Right lobe of liver (tissue), 6 donors: ENCODE data around the gene ELOVL6. TPM values are rescaled to one million over a fixed set of nuclear protein-coding genes. Genes with fewer than 3 reads are reported as not detected.

Experiments
- ATAC-seq, 4 donors: fragments of 200-7000 bp; cut with Tn5 transposase; one replicate each; pipeline ENCODE4 v1.9.1; 2020; ENCODE audit warnings: mild to moderate bottlenecking in 4 of 4, moderate library complexity in 4 of 4
- DNase-seq, 3 donors: peaks; one replicate each; pipeline ENCODE4 v3.0.0-alpha.2; 2020
- H3K27ac ChIP-seq, 3 donors: fragments of 200-600 bp; one replicate each; pipeline ENCODE4 v1.8.0; 2022
- H3K27me3 ChIP-seq, 2 donors: fragments of 200-600 bp; one replicate each; pipeline ENCODE4 v1.8.0; 2022
- H3K36me3 ChIP-seq, 4 donors: fragments of 200-600 bp; sonication (generic) in 1 of 4; one replicate each; pipeline versions ENCODE4 v1.5.1 to v1.8.0; 2017 to 2022; ENCODE audit warnings: control low read depth in 1 of 4
- H3K4me1 ChIP-seq, 4 donors: fragments of 200-600 bp; sonication (generic) in 1 of 4; one replicate each; pipeline versions ENCODE4 v1.5.1 to v1.8.0; 2017 to 2022; ENCODE audit warnings: control low read depth in 1 of 4
- H3K4me3 ChIP-seq, 3 donors: fragments of 200-600 bp; one replicate each; pipeline ENCODE4 v1.8.0; 2022
- H3K9me3 ChIP-seq, 4 donors: fragments of 200-600 bp; sonication (generic) in 1 of 4; one replicate each; pipeline versions ENCODE4 v1.5.1 to v1.8.0; 2017 to 2022; ENCODE audit warnings: control low read depth in 1 of 4
- POLR2A ChIP-seq: fragments of 450-650 bp; IDR thresholded peaks from one replicate; pipeline ENCODE4 v1.6.1; 2017; ENCODE audit warnings: antibody characterized with exemption, mild to moderate bottlenecking
- WGBS: methylation state at CpG from one replicate; pipeline ENCODE4 v1.1.6; 2018; ENCODE audit warnings: low coverage, low lambda C conversion rate; ENCODE audit not compliant: insufficient coverage; ENCODE audit errors: missing lambda C conversion rate; 5-methylcytosine and 5-hydroxymethylcytosine counted together
- intact Hi-C, 2 donors: fragments of 100-400 bp; cut with DNase I; formaldehyde crosslinking; loops; one replicate each; pipeline versions ENCODE4 v1.11.2 to v1.14.1; 2022
- total RNA-seq, 6 experiments: library from RNA; depleted of rRNA in 2 of 6; stranded (reverse); fragments of >200 nt in 2 of 6; fragmentation: NEBNext Ultra II Directional in 3 of 6; extraction: Animal tissue kit (Norgen Biotek cat#: 25700) in 3 of 6; gene quantifications; one replicate each; pipeline versions ENCODE4 v1.1.0 to v1.2.4, GENCODE V29; 2016 to 2023
- TF ChIP-seq, protein P1 (sequence below), 4 donors: fragments of 200-600 bp in 3 of 4; fragments of 450-650 bp in 1 of 4; IDR thresholded peaks; one replicate each; pipeline versions ENCODE4 v1.5.1 to v1.8.0; 2016 to 2022; ENCODE audit warnings: antibody characterized with exemption in 4 of 4, mild to moderate bottlenecking in 2 of 4
- donor health status: DM: no; HTN: yes; CAD: no.
- donor health status: DM: no; HTN: no; CAD: no.
- donor health status: DM: no; HTN: no; CAD: no.
- donor health status: DM: no; HTN: yes; CAD: no.
- donor health status: DM: no; HTN: yes; CAD: no.

The ELOVL6 gene
- total RNA-seq, 6 experiments from 2014 or later = 21.5 to 94.8 (median 31.2) TPM

DNA sequence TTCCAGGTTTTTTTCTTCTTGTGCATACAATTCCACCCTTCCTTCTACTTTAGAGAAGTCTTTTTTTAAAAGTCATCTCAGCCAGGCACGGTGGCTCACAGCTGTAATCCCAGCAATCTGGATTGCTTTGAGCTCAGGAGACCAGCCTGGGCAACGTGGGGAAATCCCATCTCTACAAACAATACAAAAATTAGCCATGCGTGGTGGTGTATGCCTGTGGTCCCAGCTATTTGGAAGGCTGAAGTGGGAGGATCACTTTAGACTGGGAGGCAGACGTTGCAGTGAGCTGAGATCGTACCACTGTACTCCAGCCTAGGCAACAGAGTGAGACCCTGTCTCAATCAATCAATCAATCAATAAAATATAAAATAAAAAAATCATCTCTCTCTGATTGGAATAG lies 14.8 kb downstream of the ELOVL6 start:
- WGBS = 54% methylated on average over 5 of the region's 5 CpGs
- Histone ChIP-seq H3K27ac (no peak overlapping the region), H3K4me3 (no peak overlapping the region), H3K36me3 (peaks cover 0 to 3% (median 0%) of the 10 kb centered on the region in 4 donors), H3K4me1 (peaks cover 0 to 19% (median 7%) of the 10 kb centered on the region in 4 donors), H3K27me3 (no peaks in the 10 kb centered on the region), H3K9me3 (no peaks in the 10 kb centered on the region)
- intact Hi-C loops = no loop called here
- TF ChIP-seq, protein P1, sequence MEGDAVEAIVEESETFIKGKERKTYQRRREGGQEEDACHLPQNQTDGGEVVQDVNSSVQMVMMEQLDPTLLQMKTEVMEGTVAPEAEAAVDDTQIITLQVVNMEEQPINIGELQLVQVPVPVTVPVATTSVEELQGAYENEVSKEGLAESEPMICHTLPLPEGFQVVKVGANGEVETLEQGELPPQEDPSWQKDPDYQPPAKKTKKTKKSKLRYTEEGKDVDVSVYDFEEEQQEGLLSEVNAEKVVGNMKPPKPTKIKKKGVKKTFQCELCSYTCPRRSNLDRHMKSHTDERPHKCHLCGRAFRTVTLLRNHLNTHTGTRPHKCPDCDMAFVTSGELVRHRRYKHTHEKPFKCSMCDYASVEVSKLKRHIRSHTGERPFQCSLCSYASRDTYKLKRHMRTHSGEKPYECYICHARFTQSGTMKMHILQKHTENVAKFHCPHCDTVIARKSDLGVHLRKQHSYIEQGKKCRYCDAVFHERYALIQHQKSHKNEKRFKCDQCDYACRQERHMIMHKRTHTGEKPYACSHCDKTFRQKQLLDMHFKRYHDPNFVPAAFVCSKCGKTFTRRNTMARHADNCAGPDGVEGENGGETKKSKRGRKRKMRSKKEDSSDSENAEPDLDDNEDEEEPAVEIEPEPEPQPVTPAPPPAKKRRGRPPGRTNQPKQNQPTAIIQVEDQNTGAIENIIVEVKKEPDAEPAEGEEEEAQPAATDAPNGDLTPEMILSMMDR (IDR thresholded peaks at IDR 0.05) = no peak
- TF ChIP-seq POLR2A = no peak
- DNase-seq = no peak
- peak in 2 of 4 donors; percentile 33 to 42 for ATAC-seq

DNA sequence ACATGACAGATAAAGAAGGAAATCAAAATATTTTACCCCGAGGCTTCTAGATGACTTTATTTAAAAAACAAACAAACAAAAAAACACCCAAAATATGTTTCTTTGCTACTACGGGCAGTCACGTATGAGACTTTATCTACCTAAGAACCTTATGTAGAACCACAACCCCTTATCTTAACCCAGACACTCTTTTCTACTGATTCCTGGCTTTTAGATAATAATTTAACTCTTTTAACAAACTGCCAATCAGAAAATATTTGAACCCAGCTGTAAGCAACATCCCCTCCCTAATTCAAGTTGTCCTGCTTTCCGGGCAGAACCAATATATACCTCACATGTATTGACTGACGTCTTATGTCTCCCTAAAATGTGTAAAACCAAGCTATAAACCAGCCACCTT lies 15.4 kb downstream of the ELOVL6 start:
- Histone ChIP-seq H3K9me3 (no peaks in the 10 kb centered on the region), H3K27ac (no peak overlapping the region), H3K36me3 (peaks cover 0 to 4% (median 0%) of the 10 kb centered on the region in 4 donors), H3K27me3 (no peaks in the 10 kb centered on the region), H3K4me1 (peaks cover 0 to 19% (median 7%) of the 10 kb centered on the region in 4 donors), H3K4me3 (no peak overlapping the region)
- no peak for ATAC-seq
- intact Hi-C loops = no loop called here
- no peak for TF ChIP-seq POLR2A
- TF ChIP-seq, protein P1 (IDR thresholded peaks at IDR 0.05) = no peak
- WGBS = 83% methylated on average over 5 of the region's 5 CpGs
- DNase-seq = no peak

DNA sequence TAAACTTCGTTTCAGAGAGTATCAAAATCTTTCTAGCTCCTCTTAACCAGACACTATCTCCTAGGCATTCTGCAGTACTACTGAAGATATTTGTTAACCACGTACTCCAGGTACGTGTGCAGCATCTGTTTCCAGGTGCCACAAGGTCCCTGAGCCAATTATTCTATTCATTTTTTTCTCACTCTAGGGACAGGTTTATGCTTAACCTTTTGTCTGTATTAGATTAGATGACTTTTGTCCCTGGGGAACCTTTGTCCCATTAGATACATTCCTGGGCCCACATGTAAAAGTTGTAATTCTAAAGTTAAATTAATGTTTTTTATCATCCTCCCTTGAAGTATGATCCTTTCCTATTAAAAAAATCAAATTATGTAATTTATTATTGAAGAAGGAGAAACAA lies 16.5 kb downstream of the ELOVL6 start:
- H3K9me3 ChIP-seq = no peaks in the 10 kb centered on the region
- no peaks in the 10 kb centered on the region for H3K27me3 ChIP-seq
- H3K4me3 ChIP-seq = no peak overlapping the region
- TF ChIP-seq, protein P1 (IDR thresholded peaks at IDR 0.05) = no peak
- TF ChIP-seq POLR2A = no peak
- DNase-seq (no peak), ATAC-seq (no peak)
- peaks cover 0 to 19% (median 7%) of the 10 kb centered on the region in 4 donors for H3K4me1 ChIP-seq
- no peak overlapping the region for H3K27ac ChIP-seq
- WGBS = 79% methylated on average over 3 of the region's 3 CpGs
- H3K36me3 ChIP-seq = peaks cover 0 to 4% (median 0%) of the 10 kb centered on the region in 4 donors
- intact Hi-C loops = no loop called here

DNA sequence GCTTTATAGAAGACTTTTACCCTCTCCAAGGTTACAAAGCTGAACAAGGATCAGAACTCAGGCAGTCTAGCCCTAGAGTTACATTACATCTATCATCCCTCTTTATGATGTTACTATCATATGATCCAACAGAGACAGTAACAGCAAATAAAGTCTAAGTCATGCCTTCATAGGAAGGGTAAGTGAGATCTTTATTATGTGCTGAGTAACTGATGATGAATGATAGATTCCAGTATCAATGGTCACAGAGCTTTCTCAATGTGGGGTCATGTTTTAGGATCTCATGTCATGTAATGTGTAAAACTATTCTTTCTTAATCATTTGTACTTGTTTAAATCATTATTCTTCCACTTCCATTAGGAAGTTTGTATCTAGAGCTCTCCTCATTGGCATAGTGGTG lies 22.8 kb downstream of the ELOVL6 start:
- Histone ChIP-seq H3K27me3 (no peaks in the 10 kb centered on the region), H3K9me3 (no peaks in the 10 kb centered on the region), H3K27ac (no peak overlapping the region), H3K4me1 (no peaks in the 10 kb centered on the region), H3K4me3 (no peak overlapping the region), H3K36me3 (peaks cover 0 to 4% (median 0%) of the 10 kb centered on the region in 4 donors)
- DNase-seq = no peak
- no peak for TF ChIP-seq POLR2A
- TF ChIP-seq, protein P1 (IDR thresholded peaks at IDR 0.05) = no peak
- no peak for ATAC-seq
- intact Hi-C loops = no loop called here

DNA sequence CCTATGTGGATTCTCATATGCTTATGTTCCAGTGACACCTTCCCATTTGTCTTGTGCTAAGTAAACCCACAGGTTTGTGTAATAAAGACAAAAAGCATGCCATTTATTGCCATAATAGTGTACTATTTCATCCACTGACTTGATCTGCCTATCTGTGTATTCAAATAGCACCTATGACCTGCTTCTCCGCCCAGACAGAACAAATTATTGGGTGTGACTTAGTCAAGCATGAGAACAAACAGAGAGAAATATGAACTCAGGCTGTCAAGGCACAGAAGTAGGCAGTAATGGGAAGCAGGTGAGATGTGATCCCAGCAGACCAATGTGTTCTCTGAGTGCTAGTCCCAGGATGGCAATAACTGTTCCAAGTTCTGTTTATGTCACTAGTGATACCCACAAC lies 25.4 kb downstream of the ELOVL6 start:
- whole genome bisulfite sequencing = 19% methylated on average over 1 of the region's 1 CpG
- Histone ChIP-seq H3K27ac (no peak overlapping the region), H3K27me3 (no peaks in the 10 kb centered on the region), H3K9me3 (no peaks in the 10 kb centered on the region), H3K36me3 (no peaks in the 10 kb centered on the region), H3K4me3 (no peak overlapping the region), H3K4me1 (no peaks in the 10 kb centered on the region)
- ATAC-seq (peak; percentile 31 to 45 (median 40)), DNase-seq (no peak)
- TF ChIP-seq, protein P1 (IDR thresholded peaks at IDR 0.05) = no peak
- TF ChIP-seq POLR2A = no peak
- intact Hi-C loops = no loop called here
